Caco-2 (cell line): ENCODE data around the gene LMO1. TPM values are rescaled to one million over a fixed set of nuclear protein-coding genes. Genes with fewer than 3 reads are reported as not detected.

Experiments
- BruUV-seq: library from RNA; stranded (reverse); fragments of 400-500 nt; replicated peaks from 2 replicates; lab custom pipeline; 2021; lab: Mats Ljungman, UMichigan
- CTCF ChIA-PET: fragments of 300-600 bp; sonication (Branson Sonifier 250); formaldehyde crosslinking; loops from one replicate; lab custom pipeline; 2022; ENCODE audit warnings: antibody characterized with exemption; lab: Charles Lee
- POLR2A ChIA-PET: fragments of 300-600 bp; sonication (Branson Sonifier 250); formaldehyde crosslinking; loops from one replicate; lab custom pipeline; 2022; ENCODE audit warnings: antibody characterized with exemption; lab: Charles Lee
- DNase-seq, 2 experiments: peaks; one replicate each; pipeline versions ENCODE4 v3.0.0 to v3.0.0-alpha.2; 2020 to 2022
- H3K27me3 ChIP-seq: replicated peaks from 2 replicates; pipeline ENCODE4 v1.6.0; 2011; ENCODE audit warnings: low read length; ENCODE audit not compliant: control insufficient read depth, insufficient read depth
- H3K36me3 ChIP-seq: 2 replicates; pipeline ENCODE4 v1.5.1; 2011; ENCODE audit warnings: low read length; ENCODE audit not compliant: control insufficient read depth, insufficient read depth
- H3K4me1 ChIP-seq: fragments of 250-450 bp; sonication (Bioruptor Pico); 2 replicates; pipeline ENCODE4 v1.5.1; 2020; ENCODE audit warnings: mild to moderate bottlenecking
- H3K4me3 ChIP-seq: 2 replicates; pipeline ENCODE4 v1.5.1; 2011; ENCODE audit warnings: low read depth, mild to moderate bottlenecking, control low read depth, low read length
- H3K9me3 ChIP-seq: fragments of 250-450 bp; sonication (Bioruptor Pico); 2 replicates; pipeline ENCODE4 v1.5.1; 2020; ENCODE audit warnings: mild to moderate bottlenecking, moderate library complexity
- H3K27ac Mint-ChIP-seq: one replicate; pipeline ENCODE4 v1.8.0; 2022; ENCODE audit warnings: mixed read lengths; ENCODE audit not compliant: unreplicated experiment
- H3K27me3 Mint-ChIP-seq: one replicate; pipeline ENCODE4 v1.8.0; 2022; ENCODE audit warnings: mixed read lengths; ENCODE audit not compliant: insufficient read depth, unreplicated experiment
- H3K36me3 Mint-ChIP-seq: one replicate; pipeline ENCODE4 v1.8.0; 2022; ENCODE audit warnings: mild to moderate bottlenecking, mixed read lengths; ENCODE audit not compliant: insufficient read depth, unreplicated experiment
- H3K4me1 Mint-ChIP-seq: one replicate; pipeline ENCODE4 v1.8.0; 2022; ENCODE audit warnings: low read depth, mixed read lengths; ENCODE audit not compliant: unreplicated experiment
- H3K4me3 Mint-ChIP-seq: one replicate; pipeline ENCODE4 v1.8.0; 2022; ENCODE audit warnings: mild to moderate bottlenecking, moderate library complexity, mixed read lengths; ENCODE audit not compliant: unreplicated experiment
- H3K9me3 Mint-ChIP-seq: one replicate; pipeline ENCODE4 v1.8.0; 2022; ENCODE audit warnings: mixed read lengths; ENCODE audit not compliant: unreplicated experiment
- intact Hi-C: fragments of 100-400 bp; cut with micrococcal nuclease; formaldehyde crosslinking; loops from one replicate; pipeline ENCODE4 v1.10.0; 2022; ENCODE audit not compliant: unreplicated experiment
- total RNA-seq: library from RNA; stranded (reverse); gene quantifications from 2 replicates; pipeline ENCODE4 v1.2.3, GENCODE V29; 2022
- TF ChIP-seq, protein P1 (sequence below), 2 experiments: fragments of 200-600 bp in 1 of 2; IDR thresholded peaks; 1 replicate in 1 of 2; 2 replicates in 1 of 2; pipeline versions ENCODE4 v1.5.1 to v1.8.0; 2011 to 2022; ENCODE audit warnings: antibody characterized with exemption in 1 of 2, control low read depth in 1 of 2, inconsistent platforms in 1 of 2, low read depth in 1 of 2, low read length in 1 of 2, mild to moderate bottlenecking in 1 of 2, moderate library complexity in 1 of 2; ENCODE audit not compliant: insufficient read depth in 1 of 2, severe bottlenecking in 1 of 2, unreplicated experiment in 1 of 2

Gene LMO1
- total RNA-seq, 1 experiment from 2014 or later, result not detected

GRCh38 chr11:8307601-8308000, 43.9 kb upstream of the LMO1 start:
- Mint-ChIP-seq H3K4me3 (no peak overlapping the region), H3K9me3 (peaks cover 30% of the 10 kb centered on the region), H3K27me3 (peaks cover 7% of the 10 kb centered on the region), H3K27ac (no peak overlapping the region), H3K36me3 (no peaks in the 10 kb centered on the region), H3K4me1 (no peaks in the 10 kb centered on the region)
- H3K9me3 ChIP-seq, result peaks cover 10% of the 10 kb centered on the region
- H3K27me3 ChIP-seq, result no peaks in the 10 kb centered on the region
- POLR2A ChIA-PET, result no interaction called here
- intact Hi-C loops, result no loop called here
- no peaks in the 10 kb centered on the region for H3K4me1 ChIP-seq
- TF ChIP-seq, protein P1, sequence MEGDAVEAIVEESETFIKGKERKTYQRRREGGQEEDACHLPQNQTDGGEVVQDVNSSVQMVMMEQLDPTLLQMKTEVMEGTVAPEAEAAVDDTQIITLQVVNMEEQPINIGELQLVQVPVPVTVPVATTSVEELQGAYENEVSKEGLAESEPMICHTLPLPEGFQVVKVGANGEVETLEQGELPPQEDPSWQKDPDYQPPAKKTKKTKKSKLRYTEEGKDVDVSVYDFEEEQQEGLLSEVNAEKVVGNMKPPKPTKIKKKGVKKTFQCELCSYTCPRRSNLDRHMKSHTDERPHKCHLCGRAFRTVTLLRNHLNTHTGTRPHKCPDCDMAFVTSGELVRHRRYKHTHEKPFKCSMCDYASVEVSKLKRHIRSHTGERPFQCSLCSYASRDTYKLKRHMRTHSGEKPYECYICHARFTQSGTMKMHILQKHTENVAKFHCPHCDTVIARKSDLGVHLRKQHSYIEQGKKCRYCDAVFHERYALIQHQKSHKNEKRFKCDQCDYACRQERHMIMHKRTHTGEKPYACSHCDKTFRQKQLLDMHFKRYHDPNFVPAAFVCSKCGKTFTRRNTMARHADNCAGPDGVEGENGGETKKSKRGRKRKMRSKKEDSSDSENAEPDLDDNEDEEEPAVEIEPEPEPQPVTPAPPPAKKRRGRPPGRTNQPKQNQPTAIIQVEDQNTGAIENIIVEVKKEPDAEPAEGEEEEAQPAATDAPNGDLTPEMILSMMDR (IDR thresholded peaks at IDR 0.05; ENCODE audit: insufficient read depth in 1 of 2, low read depth in 1 of 2, low read length in 1 of 2, severe bottlenecking in 1 of 2, unreplicated experiment in 1 of 2), result no peak
- H3K36me3 ChIP-seq, result no peaks in the 10 kb centered on the region
- CTCF ChIA-PET, result no interaction called here
- BruUV-seq, result no TSS peak
- DNase-seq, result no peak
- no peak overlapping the region for H3K4me3 ChIP-seq

GRCh38 chr11:8301622-8302021, 37.9 kb upstream of the LMO1 start:
- no peak overlapping the region for H3K4me3 ChIP-seq
- H3K27ac Mint-ChIP-seq, result no peak overlapping the region
- intact Hi-C loops, result no loop called here
- BruUV-seq, result no TSS peak
- peaks cover 38% of the 10 kb centered on the region for H3K9me3 Mint-ChIP-seq
- H3K36me3 Mint-ChIP-seq, result no peaks in the 10 kb centered on the region
- H3K4me1 ChIP-seq, result no peaks in the 10 kb centered on the region
- TF ChIP-seq, protein P1 (IDR thresholded peaks at IDR 0.05; ENCODE audit: insufficient read depth in 1 of 2, low read depth in 1 of 2, low read length in 1 of 2, severe bottlenecking in 1 of 2, unreplicated experiment in 1 of 2), result no peak
- ChIA-PET POLR2A (no interaction called here), CTCF (no interaction called here)
- H3K4me1 Mint-ChIP-seq, result no peaks in the 10 kb centered on the region
- H3K36me3 ChIP-seq, result no peaks in the 10 kb centered on the region
- no peak for DNase-seq
- H3K27me3 Mint-ChIP-seq, result peaks cover 18% of the 10 kb centered on the region
- H3K9me3 ChIP-seq, result peaks cover 10% of the 10 kb centered on the region
- H3K27me3 ChIP-seq, result no peaks in the 10 kb centered on the region
- H3K4me3 Mint-ChIP-seq, result no peak overlapping the region

DNA sequence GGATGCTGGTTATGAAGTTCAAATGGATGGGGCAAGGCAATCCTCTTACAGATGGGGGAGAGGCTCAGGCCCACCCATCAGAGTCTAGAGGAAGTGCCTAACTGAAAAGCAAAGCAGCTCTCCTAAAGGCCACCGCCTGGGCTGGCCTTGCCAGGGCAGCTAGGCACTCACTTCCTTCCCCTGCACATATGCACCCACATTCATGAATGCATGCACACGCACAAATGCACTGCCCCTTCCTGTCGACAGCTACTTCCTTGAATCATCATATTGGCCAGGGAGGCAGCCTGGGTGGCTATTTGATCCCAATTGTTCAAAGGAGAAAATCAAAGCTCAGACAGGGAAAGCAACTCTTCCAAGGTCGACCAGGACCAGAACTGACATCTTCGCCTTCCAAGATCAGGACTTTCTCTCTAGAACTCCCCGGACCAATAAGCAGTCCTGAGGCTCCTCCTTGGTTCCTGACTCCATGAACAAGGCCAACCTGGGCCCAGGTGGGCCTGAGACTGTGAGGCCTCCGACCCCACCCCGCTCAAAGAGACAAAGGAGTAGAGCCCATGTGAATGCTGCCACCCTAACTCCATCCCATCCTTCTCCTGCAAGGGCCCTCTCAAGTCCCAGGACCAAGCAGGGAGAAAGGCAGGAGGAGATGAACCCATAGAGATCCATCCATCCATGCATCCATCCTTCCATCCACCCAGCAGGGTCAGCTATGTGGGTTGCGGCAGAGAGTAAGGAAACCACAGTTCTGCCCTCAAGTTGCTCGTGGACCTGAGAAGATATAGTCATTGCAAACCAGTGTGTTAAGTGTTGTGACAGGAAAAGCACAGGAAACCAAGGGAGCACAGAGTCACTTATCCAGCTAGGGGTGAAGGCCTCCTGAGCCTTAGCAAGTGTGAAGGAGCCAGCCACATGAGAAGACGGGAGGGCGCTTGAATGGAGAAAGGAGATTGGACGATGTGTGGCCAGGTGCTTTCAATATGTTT, 35.4 kb upstream of the LMO1 start:
- no peak for DNase-seq
- no TSS peak for BruUV-seq
- CTCF ChIA-PET, result no interaction called here
- Mint-ChIP-seq H3K4me3 (no peak overlapping the region), H3K9me3 (peaks cover 20% of the 10 kb centered on the region), H3K36me3 (no peaks in the 10 kb centered on the region), H3K27ac (no peak overlapping the region), H3K27me3 (peaks cover 18% of the 10 kb centered on the region), H3K4me1 (no peaks in the 10 kb centered on the region)
- Histone ChIP-seq H3K9me3 (no peaks in the 10 kb centered on the region; the same call in 1 of the 2 replicates), H3K27me3 (peaks cover 1% of the 10 kb centered on the region), H3K4me1 (no peaks in the 10 kb centered on the region), H3K36me3 (no peaks in the 10 kb centered on the region), H3K4me3 (no peak overlapping the region)
- POLR2A ChIA-PET, result no interaction called here
- TF ChIP-seq, protein P1 (IDR thresholded peaks at IDR 0.05; ENCODE audit: insufficient read depth in 1 of 2, low read depth in 1 of 2, low read length in 1 of 2, severe bottlenecking in 1 of 2, unreplicated experiment in 1 of 2), result no peak
- intact Hi-C loops, result no loop called here
